G401 (cell line): ENCODE data around the gene SPOCK2. TPM values are rescaled to one million over a fixed set of nuclear protein-coding genes. Genes with fewer than 3 reads are reported as not detected.
"Not testable (repeated sequence)": the region's sequence is repeated elsewhere in the genome, so short reads cannot be mapped to it uniquely, and the experiment has no call there.

Experiments used
- DNase-seq: peaks from one replicate; pipeline ENCODE4 v3.0.0-alpha.2; 2015; ENCODE audit warnings: low spot score
- in situ Hi-C: cut with HindIII; loops from 2 replicates; pipeline ENCODE4 v1.10.0; 2016; ENCODE audit warnings: low sequenced_read_pairs, mixed read lengths
- total RNA-seq: library from RNA; depleted of rRNA; stranded (reverse); fragments of >200 nt; shearing (Covaris generic); gene quantifications from 2 replicates; pipeline ENCODE4 v1.2.3, GENCODE V29; 2014

SPOCK2 gene
- total RNA-seq, 1 experiment from 2014 or later, result 0.17 TPM

DNA sequence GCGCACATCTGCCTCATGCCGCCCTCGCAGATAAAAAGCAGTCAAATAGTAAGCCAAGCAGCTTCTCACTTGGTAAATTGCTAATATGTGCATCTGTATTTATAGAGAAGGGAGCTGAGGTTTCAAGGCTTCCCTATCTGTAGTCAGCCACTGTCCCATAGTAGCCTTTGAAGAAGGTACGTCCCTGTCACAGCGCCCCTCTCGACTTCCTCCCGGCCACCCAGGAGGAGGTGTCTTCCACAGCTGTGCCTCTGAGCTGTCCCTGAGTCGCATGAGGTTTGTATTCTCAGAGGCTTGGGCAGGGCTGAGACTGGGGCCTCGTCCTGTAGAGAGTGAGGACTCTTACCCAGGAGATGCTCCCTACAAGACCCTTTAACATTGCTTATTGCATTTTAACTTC, 49.0 kb downstream of the SPOCK2 start:
- no peak for DNase-seq
- in situ Hi-C loops, result no loop called here

DNA sequence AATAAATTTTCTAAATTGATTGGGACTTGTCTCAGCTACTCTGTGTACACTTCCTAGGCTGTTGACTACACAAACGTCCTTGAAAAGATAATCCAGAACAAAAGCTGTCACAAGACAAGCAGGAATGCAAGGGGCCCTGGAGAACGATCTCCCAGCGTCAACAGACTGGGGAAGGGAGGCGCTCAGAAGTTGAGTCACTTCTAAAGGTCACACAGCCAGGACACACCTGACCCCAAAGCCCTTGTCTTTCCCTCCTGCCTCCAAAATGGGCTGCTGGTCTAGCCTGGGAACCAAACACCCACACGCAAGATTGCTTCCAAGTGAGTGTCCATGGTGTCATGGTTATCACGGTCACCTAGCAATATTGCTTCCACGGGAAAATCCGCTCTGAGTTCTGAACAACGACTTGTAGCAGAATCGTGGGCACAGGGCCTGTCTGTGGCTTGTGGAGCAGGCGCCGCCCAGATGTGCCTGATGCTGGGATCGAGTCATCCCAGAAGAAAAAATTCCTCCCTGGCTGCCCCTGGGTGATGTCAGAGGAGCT, 49.8 kb downstream of the SPOCK2 start:
- no peak for DNase-seq

DNA sequence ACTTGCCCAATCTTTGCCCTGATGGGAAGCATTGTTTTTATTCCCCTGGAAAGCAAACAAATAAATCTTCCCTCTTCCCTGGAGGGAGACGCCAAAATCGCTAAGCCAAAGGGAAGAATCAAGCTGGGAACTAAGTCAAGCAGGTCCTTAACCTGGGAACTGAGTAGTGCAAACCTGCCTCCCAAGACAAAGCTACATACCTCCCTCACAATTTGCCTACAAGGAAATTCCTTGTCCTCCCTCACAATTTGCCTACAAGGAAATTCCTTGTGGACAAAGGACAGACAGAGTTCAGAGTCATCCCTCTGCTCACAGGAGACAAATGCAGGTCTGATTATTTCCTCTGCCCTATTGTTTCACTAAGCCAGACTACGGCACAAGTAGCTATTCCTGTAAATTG, 50.5 kb downstream of the SPOCK2 start:
- no peak for DNase-seq
- in situ Hi-C loops, result no loop called here

More for the DNA sequence above, 49.8 kb downstream of the SPOCK2 start:
- in situ Hi-C loops, result no loop called here

DNA sequence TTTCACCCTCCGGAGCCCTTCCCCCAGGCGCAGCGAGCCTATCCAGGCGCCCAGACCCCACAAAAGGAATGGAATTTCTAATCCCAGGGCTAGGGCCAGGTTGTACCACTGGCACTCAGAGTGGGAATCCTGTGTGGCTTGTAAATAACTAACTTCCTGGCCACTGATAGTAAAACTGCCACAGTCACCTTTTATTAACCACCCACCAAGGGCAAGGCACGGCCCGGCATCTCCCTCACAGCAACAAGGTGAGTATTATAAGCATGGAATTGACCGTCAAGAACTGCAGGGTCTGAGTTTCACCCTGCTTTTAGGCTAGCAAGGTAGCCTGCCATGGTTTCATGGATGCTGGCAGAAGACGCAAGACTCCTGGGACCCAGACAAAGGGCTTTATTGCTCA, 51.1 kb downstream of the SPOCK2 start:
- in situ Hi-C loops, result no loop called here
- no peak for DNase-seq

DNA sequence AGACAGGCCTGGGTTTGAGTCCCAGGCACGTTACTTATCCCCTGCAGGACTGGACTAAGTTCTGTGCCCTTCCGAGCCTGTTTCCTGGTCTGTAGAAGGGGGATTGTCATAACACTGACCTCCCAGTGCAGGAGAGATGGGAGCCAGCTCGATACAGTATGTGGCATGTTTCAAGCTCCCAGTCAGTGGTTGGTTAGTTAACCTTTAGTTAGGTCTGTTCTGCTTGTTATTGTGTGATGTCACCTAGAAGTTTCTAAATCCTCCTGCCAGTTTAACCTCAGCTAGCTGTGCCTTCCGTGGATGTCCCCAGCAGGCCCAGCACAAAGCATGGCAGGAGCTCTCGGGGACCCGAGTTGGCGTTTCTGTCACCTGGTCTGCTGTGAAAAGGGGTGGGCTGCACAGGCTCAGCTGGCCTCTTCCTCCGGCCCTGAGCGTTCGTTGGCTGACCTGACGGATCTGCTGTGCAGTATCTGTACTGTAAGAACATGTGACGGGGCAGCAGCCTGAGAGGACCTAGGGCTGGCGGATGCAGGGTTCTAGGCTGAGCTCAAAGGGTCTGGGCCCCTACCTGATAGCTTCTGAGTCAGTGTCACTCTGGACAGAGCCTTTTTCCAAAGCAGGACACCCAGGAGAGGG, 53.0 kb downstream of the SPOCK2 start:
- DNase-seq, result no peak
- in situ Hi-C loops, result no loop called here

DNA sequence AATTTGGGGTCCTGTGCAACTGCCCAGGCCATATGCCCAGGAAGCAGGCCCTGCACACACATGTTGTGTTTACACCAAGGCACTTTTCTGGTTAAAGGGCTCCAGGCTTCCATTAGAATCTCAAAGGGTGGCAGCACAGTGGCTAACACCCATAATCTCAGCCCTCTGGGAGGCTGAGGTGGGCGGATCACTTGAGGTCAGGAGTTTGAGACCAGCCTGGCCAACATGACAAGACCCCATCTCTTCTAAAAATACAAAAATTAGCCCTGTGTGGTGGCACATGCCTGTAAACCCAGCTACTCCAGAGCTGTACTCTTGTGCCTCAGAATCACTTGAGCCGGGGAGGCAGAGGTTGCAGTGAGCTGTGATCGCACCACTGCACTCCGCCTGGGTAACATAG, 53.6 kb downstream of the SPOCK2 start:
- DNase-seq, result no peak
- in situ Hi-C loops, result no loop called here

DNA sequence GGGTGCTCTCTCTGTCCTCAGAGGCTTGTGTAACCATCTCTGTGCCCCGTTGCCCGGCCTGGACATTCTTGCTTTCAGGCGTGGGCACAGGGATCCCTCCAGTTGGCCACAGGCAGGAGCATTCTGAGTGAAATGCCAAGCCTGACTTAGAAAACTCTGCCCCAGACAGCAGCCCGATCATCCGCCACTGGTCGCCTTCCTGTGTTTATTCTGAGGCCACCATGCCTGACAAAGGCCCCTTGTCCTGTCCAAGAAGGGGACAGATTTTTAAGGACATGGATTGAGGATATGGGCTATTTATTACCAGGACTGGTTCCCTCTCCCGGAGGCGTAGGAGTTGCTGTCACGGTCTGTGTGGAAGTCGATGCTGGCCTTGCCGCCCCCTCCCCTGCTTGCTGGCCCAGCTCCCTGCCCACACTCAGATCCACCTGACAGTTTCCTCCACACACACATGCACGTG, 54.3 kb downstream of the SPOCK2 start:
- in situ Hi-C loops, result no loop called here
- DNase-seq, result no peak

DNA sequence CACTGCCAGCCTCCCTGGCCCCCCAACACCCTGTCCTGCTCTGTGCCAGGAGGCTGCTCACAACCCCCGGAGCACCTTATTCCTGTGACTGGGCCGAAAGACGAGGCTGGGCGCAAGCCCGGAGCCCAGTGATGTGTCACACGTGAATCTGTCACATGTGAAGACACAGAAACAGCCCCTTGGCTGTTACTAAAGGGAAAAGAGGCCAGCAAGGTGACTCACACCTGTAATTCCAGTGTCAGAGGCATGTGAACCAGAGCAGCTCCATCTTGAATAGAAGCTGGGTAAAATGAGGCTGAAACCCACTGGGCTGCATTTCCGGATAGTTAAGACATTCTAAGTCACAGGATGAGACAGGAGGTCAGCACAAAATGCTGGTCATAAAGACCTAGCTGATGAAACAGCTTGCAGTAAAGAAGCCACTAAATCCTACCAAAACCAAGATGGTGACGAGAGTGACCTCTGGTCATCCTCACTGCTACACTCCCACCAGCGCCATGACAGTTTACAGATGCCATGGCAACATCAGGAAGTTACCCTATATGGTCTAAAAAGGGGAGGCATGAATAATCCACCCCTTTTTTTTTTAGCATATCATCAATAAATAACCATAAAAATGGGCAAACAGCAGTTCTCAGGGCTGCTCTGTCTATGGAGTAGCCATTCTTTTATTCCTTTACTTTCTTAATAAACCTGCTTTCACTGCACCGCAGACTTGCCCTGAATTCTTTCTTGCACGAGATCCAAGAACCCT, 55.8 kb downstream of the SPOCK2 start:
- DNase-seq, in situ Hi-C loops: not testable (repeated sequence)

DNA sequence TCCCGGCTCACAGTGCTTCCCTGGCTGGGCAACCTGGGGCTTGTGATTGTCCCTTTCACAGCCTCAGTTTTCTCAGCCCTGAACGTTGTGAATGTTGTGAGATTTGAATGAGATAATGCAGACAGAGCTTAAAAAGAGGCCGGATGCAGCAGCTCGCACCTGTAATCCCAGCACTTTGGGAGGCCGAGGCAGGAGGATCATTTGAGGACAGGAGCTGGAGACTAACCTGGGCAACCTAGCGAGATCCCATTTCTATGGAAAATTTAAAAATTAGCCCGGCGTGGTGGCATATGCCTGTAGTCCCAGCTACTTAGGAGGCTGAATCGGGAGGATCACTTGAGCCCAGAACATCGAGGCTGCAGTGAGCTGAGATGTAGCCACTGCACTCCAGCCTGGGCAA, 56.6 kb downstream of the SPOCK2 start:
- no peak for DNase-seq
- in situ Hi-C loops, result no loop called here

DNA sequence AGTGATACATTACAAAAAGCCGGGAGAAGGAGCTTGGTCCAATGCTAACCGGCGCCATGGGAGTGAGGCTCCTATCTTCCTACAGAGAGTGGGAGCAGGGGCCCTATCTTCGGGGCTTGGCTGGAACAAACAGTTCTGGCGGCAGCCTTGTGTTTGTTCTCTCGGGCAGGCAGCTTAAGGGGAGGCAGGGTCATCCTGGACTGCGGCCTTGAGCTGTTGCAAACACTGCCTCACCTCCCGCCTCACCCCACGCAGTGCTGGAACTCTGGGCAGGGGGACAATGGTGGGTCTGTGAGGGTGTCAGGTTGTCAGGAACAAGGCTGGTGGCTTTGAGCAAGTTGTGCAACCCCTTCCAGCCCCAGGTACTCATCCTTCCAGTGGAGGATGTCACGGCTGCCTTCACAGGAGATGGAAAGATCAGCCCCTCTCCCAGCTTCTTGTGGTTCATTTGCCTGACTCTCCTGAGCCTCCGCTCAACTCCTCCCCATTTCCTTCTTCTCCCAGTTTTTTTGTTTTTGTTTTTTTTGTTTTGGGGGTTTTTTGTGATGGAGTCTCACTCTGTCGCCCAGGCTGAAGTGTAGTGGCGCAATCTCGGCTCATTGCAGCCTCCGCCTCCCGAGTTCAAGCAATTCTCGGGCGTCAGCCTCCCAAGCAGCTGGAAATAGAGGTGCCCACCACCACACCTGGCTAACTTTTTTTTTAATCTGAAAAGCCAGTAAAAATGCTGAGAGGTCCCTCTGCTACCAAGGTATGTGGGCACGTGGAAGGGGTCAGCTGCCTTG, 57.4 kb downstream of the SPOCK2 start:
- in situ Hi-C loops, result no loop called here
- DNase-seq, result no peak

DNA sequence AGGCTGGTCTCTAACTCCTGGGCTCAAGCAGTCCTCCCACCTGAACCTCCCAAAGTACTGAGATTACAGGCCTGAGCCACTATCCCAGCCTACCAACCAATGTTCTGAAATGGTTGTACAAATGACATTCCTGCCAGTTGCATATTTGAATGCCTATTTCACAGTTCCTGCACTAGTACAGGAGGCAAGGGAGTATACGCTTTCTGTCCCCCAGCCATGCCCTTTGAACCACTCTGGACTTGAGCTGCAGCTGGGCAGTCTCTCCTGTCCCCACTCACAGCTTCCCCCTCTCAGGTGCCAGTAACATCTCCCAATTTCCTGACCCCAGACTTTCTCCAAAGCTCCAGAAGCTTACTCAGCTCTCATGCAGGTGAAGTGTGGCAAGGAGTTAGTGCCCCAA, 58.9 kb downstream of the SPOCK2 start:
- in situ Hi-C loops, result no loop called here
- DNase-seq, result no peak

DNA sequence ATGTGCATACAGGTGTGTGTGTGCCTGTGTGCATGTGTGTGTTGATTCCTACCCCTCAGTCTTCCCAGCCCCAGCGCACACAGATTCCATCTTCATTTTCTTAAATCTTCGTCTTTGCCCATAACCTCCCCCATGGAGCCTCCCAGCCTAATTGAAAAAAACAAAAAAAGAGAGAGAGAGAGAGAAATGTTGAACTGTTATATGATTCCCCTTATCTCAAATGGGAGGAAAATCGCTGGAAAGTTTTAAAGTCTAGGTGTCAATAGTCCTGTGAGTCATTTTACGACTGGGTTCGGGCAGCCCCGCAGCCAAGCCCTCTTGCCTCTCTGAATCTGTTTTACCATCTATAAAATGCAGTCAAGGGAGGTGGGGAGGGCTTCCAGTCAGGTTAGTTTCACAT, 60.9 kb downstream of the SPOCK2 start:
- DNase-seq, result no peak
- in situ Hi-C loops, result no loop called here

DNA sequence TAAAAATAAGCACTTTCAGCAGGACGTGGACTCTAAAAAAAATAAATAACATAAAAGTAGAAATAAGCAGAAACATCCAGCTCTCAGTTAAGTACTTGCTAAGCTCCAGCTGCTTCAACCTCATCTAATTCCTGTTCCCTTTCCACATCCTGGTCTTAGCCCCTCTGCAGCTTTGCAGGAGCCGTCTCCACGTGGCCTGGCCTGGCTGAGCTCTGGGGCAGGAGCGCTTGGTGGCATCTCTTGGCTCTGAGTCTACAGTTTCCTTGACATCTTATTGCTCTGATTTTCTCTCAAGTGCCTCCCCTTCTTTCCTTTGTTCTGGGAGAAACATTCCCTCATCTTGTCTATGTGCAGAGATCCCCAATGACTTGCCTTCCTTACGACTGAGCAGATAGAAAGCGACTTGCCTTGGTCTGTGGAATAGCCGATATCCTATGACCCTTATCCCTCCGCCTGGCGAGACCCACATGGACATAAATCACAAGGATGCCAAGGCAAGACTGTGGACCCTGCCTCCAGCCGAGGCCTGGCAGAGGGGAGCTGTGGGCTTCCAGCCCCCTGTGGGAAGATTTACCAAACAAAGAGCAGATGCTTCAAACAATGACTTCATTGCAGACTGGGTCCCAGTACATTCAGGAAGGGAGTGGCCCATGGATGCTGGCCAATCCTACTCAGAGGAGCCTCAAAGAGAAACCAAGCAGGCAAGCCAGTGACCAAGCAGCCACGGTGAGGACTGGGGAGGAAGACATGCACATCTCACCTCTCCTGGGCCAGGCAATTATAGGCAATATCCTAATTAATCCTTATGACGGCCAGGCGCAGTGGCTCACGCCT, 61.9 kb downstream of the SPOCK2 start:
- no peak for DNase-seq
- in situ Hi-C loops, result no loop called here

DNA sequence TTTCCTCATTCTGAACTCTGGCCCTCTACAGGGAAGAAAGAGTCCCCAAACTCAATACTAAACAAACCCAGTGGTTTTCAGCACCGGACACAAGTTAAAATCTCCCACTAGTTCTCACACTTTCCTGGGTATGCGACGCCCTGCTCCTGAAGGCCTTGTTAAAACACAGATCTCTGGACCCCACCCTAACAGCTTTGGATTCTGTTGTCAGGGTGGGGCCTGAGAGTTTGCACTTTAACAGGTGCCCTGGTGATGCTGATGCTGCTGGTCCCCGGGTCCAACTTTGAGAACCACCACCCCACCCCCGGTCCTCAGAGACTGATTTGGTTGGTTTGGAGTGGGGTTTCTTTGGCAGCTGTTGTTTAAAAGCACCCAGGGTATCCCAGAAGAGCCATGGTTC, 62.5 kb downstream of the SPOCK2 start:
- DNase-seq, result no peak
- in situ Hi-C loops, result no loop called here

DNA sequence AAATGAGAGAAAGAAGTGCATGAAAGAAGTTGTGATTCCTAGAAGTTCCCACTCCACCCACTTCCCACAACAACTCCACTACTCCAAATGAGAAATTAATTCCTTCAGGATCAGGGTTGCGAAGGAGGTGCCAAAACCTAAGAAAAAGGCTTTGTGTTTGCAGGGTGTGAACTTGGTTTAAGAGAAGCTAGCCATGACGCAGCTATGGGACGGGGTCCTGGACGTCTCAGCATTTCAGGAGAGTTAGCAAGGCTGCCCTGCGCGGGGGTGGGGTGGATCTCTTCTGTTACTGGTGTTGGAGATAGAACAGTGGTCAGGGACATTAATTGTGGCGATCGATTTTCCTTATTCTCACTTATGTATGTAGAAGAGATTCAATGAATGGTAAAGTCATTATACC, 63.0 kb downstream of the SPOCK2 start:
- in situ Hi-C loops, result no loop called here

DNA sequence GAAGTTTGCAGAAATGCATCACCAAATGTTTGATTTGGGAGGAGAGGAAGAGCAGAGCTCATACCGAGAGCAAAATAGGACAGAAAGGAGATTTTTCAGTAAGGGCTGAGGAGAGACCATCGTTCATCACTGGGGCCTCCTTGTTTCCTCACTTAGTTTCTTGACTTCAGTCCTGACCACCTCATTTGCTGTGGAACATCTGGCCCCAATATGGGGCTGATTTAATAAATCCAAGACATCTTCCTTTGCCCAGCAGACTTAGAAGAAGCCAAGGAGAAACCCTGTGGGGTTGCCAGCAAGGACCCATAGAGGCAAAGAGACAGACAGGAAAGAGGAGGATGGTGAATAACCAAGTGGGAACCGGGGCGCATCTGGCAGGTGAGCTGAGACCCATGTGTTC, 63.8 kb downstream of the SPOCK2 start:
- in situ Hi-C loops, result no loop called here
- DNase-seq, result no peak

More for the DNA sequence above, 63.0 kb downstream of the SPOCK2 start:
- no peak for DNase-seq

DNA sequence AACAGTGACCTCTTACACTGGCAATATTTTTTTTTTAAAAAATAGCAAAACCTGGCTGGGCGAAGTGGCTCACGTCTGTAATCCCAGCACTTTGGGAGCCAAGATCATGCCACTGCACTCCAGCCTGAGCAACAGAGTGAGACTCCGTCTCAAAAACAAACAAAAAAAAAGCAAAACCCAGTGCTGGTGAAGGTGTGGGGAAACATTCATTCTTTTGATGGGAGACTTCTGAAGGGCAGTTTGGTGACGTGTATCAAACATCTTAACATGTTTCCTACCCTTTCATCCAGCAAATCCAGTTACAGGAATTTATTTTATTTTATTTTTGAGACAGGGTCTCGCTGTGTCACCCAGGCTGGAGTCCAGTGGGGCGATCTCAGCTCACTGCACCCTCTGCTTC, 66.1 kb downstream of the SPOCK2 start:
- no peak for DNase-seq
- in situ Hi-C loops, result no loop called here

DNA sequence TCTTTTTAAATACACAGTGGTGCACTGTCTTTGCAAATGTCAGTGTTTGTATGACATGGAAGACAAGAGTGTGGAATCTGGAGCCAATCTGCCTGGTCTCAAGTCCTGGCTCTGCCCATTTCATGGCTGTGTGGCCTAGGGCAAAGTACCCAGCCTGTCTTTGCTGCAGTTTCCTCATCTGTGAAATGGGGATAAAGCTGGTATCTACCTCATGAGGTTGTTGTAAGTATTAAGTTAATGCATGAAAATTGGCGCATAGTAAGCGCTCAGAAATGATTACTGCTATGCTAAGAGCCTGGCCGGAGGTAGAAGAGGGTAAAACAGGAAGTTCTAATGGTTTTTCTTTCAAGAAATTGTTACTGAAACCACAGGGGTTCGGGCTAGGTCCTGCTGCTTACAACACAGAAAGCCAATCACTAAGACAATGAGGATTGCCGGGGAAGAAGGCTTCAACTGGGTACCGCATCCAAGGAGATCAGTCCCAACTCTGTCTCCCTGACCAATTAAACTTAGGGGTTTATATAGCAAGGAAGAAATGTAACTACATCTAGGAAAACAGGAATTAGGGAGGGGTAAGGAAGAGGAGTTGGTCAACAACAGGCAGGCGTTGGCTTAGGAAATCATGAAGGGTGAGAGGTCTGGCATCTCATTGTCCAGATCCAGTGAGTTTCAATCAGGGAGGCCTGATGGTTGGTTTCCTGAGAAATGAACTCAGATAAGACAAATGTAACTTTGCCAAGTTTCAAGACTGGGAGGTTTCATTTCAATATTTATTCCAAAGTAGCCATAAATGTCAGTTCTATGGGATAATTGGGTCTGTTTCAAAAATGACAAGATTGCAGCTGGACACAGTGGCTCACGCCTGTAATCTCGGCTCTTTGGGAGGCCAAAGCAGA, 67.2 kb downstream of the SPOCK2 start:
- in situ Hi-C loops, result no loop called here
- DNase-seq, result no peak
